Left ventricle myocardium inferior (tissue), 1 donor: Measurements from ENCODE around the gene RARA. TPM values are rescaled to one million over a fixed set of nuclear protein-coding genes. Genes with fewer than 3 reads are reported as not detected.
"Not testable (repeated sequence)": the region's sequence is repeated elsewhere in the genome, so short reads cannot be mapped to it uniquely, and the experiment has no call there.

Source experiments
- DNase-seq: peaks from one replicate; pipeline ENCODE4 v3.0.0-alpha.2; 2020
- H3K27ac ChIP-seq: fragments of 200-600 bp; replicated peaks from 2 replicates; pipeline ENCODE4 v1.8.0; 2021
- H3K27me3 ChIP-seq: fragments of 200-600 bp; 2 replicates; pipeline ENCODE4 v1.8.0; 2021; ENCODE audit warnings: low read depth
- H3K36me3 ChIP-seq: fragments of 200-600 bp; 2 replicates; pipeline ENCODE4 v1.8.0; 2021
- H3K4me1 ChIP-seq: fragments of 200-600 bp; 2 replicates; pipeline ENCODE4 v1.8.0; 2021
- H3K4me3 ChIP-seq: fragments of 200-600 bp; 2 replicates; pipeline ENCODE4 v1.8.0; 2021; ENCODE audit warnings: mild to moderate bottlenecking, moderate library complexity
- H3K9me3 ChIP-seq: fragments of 200-600 bp; replicated peaks from 2 replicates; pipeline ENCODE4 v1.8.0; 2021
- CTCF ChIP-seq: fragments of 200-600 bp; IDR thresholded peaks from 2 replicates; pipeline ENCODE4 v1.8.0; 2021; ENCODE audit warnings: antibody characterized with exemption, mild to moderate bottlenecking, borderline replicate concordance
- intact Hi-C: fragments of 100-400 bp; cut with micrococcal nuclease; formaldehyde crosslinking; loops from one replicate; pipeline ENCODE4 v1.11.0; 2022
- total RNA-seq: library from RNA; stranded (reverse); fragmentation: NEBNext Ultra II Directional; extraction: Animal tissue kit (Norgen Biotek cat#: 25700); gene quantifications from one replicate; pipeline ENCODE4 v1.2.1, GENCODE V29; 2021
- donor health status: DM: no; HTN: yes; CAD: no; lungs with severe emphysema.

The RARA gene
- total RNA-seq, 1 donor from 2014 or later = 17.1 TPM

GRCh38 chr17:40298726-40299125 is 10.3 kb upstream of the RARA start:
- H3K27me3 ChIP-seq = no peaks in the 10 kb centered on the region
- intact Hi-C loops = loop anchor here (10.0 kb wide), 1 partner anchor 94 kb away; no protein-coding TSS in a partner anchor

GRCh38 chr17:40299159-40299757 is 9.7 kb upstream of the RARA start:
- H3K9me3 ChIP-seq, DNase-seq, H3K4me3 ChIP-seq, H3K27me3 ChIP-seq, H3K36me3 ChIP-seq: not testable (repeated sequence)
- H3K27ac ChIP-seq = peak overlapping the region; percentile 48
- peaks cover 54% of the 10 kb centered on the region for H3K4me1 ChIP-seq
- intact Hi-C loops = loop anchor here (10.0 kb wide), 1 partner anchor 94 kb away; no protein-coding TSS in a partner anchor

More at GRCh38 chr17:40298726-40299125, 10.3 kb upstream of the RARA start:
- Histone ChIP-seq H3K9me3 (no peaks in the 10 kb centered on the region), H3K4me3 (no peak overlapping the region), H3K27ac (peak overlapping the region; percentile 48), H3K4me1 (peaks cover 54% of the 10 kb centered on the region), H3K36me3 (no peaks in the 10 kb centered on the region)
- DNase-seq = no peak
- no peak for TF ChIP-seq CTCF

- TF ChIP-seq CTCF = peak; percentile 51
- DNase-seq = no peak
- Histone ChIP-seq H3K27ac (no peak overlapping the region), H3K9me3 (no peaks in the 10 kb centered on the region), H3K27me3 (no peaks in the 10 kb centered on the region), H3K4me3 (no peak overlapping the region), H3K4me1 (peaks cover 56% of the 10 kb centered on the region), H3K36me3 (no peaks in the 10 kb centered on the region)
- intact Hi-C loops = loop anchor here (5.0 kb wide), 1 partner anchor 51 kb away; no protein-coding TSS in a partner anchor
These were observed 7.7 kb upstream of the RARA start for GRCh38 chr17:40301315-40301714.

GRCh38 chr17:40303009-40303657 is 5.8 kb upstream of the RARA start:
- Histone ChIP-seq H3K27me3 (no peaks in the 10 kb centered on the region), H3K4me1 (peaks cover 66% of the 10 kb centered on the region), H3K27ac (peak overlapping the region; percentile 25), H3K36me3 (no peaks in the 10 kb centered on the region), H3K4me3 (no peak overlapping the region), H3K9me3 (no peaks in the 10 kb centered on the region)
- intact Hi-C loops = loop anchor here (5.0 kb wide), 1 partner anchor 49 kb away; no protein-coding TSS in a partner anchor
- peak; percentile 82 for TF ChIP-seq CTCF
- no peak for DNase-seq

GRCh38 chr17:40303708-40304551 is 5.0 kb upstream of the RARA start:
- Histone ChIP-seq H3K9me3 (no peaks in the 10 kb centered on the region), H3K27ac (peak overlapping the region; percentile 25), H3K36me3 (no peaks in the 10 kb centered on the region), H3K4me3 (no peak overlapping the region), H3K4me1 (peaks cover 66% of the 10 kb centered on the region), H3K27me3 (no peaks in the 10 kb centered on the region)
- DNase-seq = no peak
- intact Hi-C loops = loop anchor here (5.0 kb wide), 1 partner anchor 48 kb away; no protein-coding TSS in a partner anchor
- no peak for TF ChIP-seq CTCF

GRCh38 chr17:40304552-40304863 is 4.5 kb upstream of the RARA start:
- peak overlapping the region; percentile 25 for H3K27ac ChIP-seq
- not testable (repeated sequence) for DNase-seq, H3K36me3 ChIP-seq, H3K9me3 ChIP-seq, H3K27me3 ChIP-seq, H3K4me3 ChIP-seq
- intact Hi-C loops = loop anchor here (5.0 kb wide), 1 partner anchor 48 kb away; no protein-coding TSS in a partner anchor
- peaks cover 66% of the 10 kb centered on the region for H3K4me1 ChIP-seq

- intact Hi-C loops = loop anchor here (5.0 kb wide), 1 partner anchor 47 kb away; no protein-coding TSS in a partner anchor
- H3K27me3 ChIP-seq, H3K36me3 ChIP-seq, H3K9me3 ChIP-seq, DNase-seq, H3K4me3 ChIP-seq: not testable (repeated sequence)
- peak overlapping the region; percentile 25 for H3K27ac ChIP-seq
- peaks cover 66% of the 10 kb centered on the region for H3K4me1 ChIP-seq
These were observed 4.1 kb upstream of the RARA start for GRCh38 chr17:40304866-40305265.
